Mucosa of rectum (tissue), 2 donors: Measurements from ENCODE around the gene CDC42BPA.

ENCODE experiments used
- H3K27ac ChIP-seq, 2 donors: one replicate each; pipeline ENCODE4 v1.7.0; 2013; ENCODE audit warnings: inconsistent platforms in 2 of 2, low read depth in 2 of 2, low read length in 2 of 2
- H3K27me3 ChIP-seq, 2 donors: one replicate each; pipeline ENCODE4 v1.7.0; 2013; ENCODE audit warnings: low read length in 2 of 2; ENCODE audit not compliant: control insufficient read depth in 2 of 2, insufficient read depth in 2 of 2
- H3K36me3 ChIP-seq, 2 donors: one replicate each; pipeline ENCODE4 v1.7.0; 2013; ENCODE audit warnings: low read length in 2 of 2; ENCODE audit not compliant: control insufficient read depth in 2 of 2, insufficient read depth in 2 of 2
- H3K4me1 ChIP-seq, 2 donors: one replicate each; pipeline ENCODE4 v1.7.0; 2013; ENCODE audit warnings: low read length in 2 of 2, mild to moderate bottlenecking in 1 of 2; ENCODE audit not compliant: control insufficient read depth in 2 of 2, insufficient read depth in 2 of 2
- H3K4me3 ChIP-seq, 2 donors: one replicate each; pipeline ENCODE4 v1.7.0; 2013; ENCODE audit warnings: low read length in 2 of 2
- H3K9ac ChIP-seq, 2 donors: one replicate each; pipeline ENCODE4 v1.7.0; 2013; ENCODE audit warnings: low read length in 2 of 2, low read depth in 1 of 2, mild to moderate bottlenecking in 1 of 2
- H3K9me3 ChIP-seq, 2 donors: one replicate each; pipeline ENCODE4 v1.7.0; 2013; ENCODE audit warnings: low read length in 2 of 2; ENCODE audit not compliant: control insufficient read depth in 2 of 2
- donor health status: healthy.
- donor health status: Normal muscosa, but diverticular disease.

Gene CDC42BPA

GRCh38 chr1:227335242-227336020 lies 17.1 kb upstream of the CDC42BPA start:
- no peak overlapping the region for H3K27ac ChIP-seq
- no peaks in the 10 kb centered on the region for H3K36me3 ChIP-seq
- no peaks in the 10 kb centered on the region for H3K27me3 ChIP-seq
- H3K4me3 ChIP-seq, result no peak overlapping the region
- H3K9me3 ChIP-seq, result no peaks in the 10 kb centered on the region
- peaks cover 0 to 2% of the 10 kb centered on the region in 2 donors for H3K4me1 ChIP-seq
- no peak overlapping the region for H3K9ac ChIP-seq

DNA sequence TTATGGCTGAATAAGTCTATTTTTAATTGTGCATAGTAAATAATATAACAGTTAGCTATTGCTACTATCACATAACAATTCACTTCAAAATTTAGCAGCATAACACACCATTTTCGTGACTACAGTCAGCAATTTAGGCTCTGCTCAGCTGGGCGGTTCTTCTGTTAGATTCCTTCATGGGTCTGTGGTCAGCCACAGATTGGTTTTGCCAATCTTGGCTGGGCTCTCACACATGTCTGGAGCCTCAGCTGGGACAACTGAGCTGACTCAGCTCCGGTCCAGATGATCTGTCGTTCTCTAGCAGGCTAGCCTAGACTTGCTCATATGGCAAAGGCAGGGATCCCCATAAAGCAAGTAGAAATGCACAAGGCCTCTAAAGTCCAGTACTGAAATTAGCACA lies 15.1 kb upstream of the CDC42BPA start:
- Histone ChIP-seq H3K27me3 (no peaks in the 10 kb centered on the region), H3K36me3 (no peaks in the 10 kb centered on the region), H3K9me3 (no peaks in the 10 kb centered on the region), H3K9ac (no peak overlapping the region), H3K27ac (no peak overlapping the region), H3K4me3 (no peak overlapping the region), H3K4me1 (peaks cover 0 to 2% of the 10 kb centered on the region in 2 donors)

GRCh38 chr1:227330279-227331076 lies 12.2 kb upstream of the CDC42BPA start:
- Histone ChIP-seq H3K36me3 (no peaks in the 10 kb centered on the region), H3K9me3 (no peaks in the 10 kb centered on the region), H3K4me3 (no peak overlapping the region), H3K27me3 (no peaks in the 10 kb centered on the region), H3K4me1 (peaks cover 0 to 2% of the 10 kb centered on the region in 2 donors), H3K27ac (no peak overlapping the region), H3K9ac (no peak overlapping the region)

DNA sequence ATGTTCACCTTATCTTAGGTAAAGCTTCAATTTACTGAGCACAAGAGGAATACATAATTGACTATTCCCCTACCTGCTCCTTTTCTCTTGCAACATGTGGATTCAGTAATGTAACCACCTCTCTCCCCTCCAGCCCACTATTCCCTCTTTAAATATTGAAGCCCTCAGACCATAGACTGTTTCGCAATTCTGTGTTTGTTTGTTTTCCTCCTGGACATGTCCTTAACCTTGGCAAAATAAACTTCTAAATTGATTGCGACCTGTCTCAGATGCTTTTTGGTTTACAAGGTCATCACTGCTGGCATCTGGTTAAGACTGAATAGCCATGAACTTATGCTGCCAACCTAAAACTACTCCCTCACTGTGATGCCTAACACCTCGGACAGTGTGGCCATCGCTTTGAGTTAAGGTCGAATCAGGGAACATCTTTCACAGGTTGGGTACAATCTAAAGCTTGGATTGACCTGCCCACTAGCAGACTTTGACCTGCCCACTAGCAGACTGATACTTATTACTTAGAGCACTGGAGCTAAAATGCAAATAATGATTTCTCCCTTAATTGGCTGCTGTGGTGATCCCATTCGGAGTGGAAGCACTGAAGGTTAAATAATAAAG lies 10.2 kb upstream of the CDC42BPA start:
- Histone ChIP-seq H3K36me3 (no peaks in the 10 kb centered on the region), H3K4me3 (no peak overlapping the region), H3K9ac (no peak overlapping the region)

DNA sequence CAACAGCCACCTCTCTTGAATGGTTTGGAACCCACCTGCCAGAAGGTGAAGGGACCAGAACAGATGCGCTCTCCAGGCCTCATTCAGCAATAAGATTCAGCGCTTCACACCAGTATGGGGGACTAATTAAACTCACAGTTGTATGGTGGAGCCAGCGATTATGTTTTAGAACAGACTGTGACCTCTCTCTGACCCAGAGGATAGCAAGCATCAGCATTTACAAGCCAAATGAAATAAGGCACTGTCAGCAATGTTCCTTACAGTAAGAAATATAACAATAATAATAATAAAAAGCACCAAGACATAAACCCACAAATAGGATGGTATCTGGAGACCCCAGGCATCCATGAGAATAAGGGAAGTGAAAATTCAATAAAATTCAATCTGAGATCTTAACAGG lies 6.9 kb upstream of the CDC42BPA start:
- Histone ChIP-seq H3K9me3 (peaks cover 0 to 3% of the 10 kb centered on the region in 2 donors), H3K4me3 (no peak overlapping the region), H3K4me1 (peaks cover 14 to 27% of the 10 kb centered on the region in 2 donors), H3K27me3 (no peaks in the 10 kb centered on the region), H3K27ac (no peak overlapping the region), H3K9ac (no peak overlapping the region), H3K36me3 (no peaks in the 10 kb centered on the region)

More for the DNA sequence above, 10.2 kb upstream of the CDC42BPA start:
- no peaks in the 10 kb centered on the region for H3K27me3 ChIP-seq
- H3K27ac ChIP-seq, result no peak overlapping the region
- H3K9me3 ChIP-seq, result peaks cover 0 to 3% of the 10 kb centered on the region in 2 donors
- peaks cover 6 to 8% of the 10 kb centered on the region in 2 donors for H3K4me1 ChIP-seq

DNA sequence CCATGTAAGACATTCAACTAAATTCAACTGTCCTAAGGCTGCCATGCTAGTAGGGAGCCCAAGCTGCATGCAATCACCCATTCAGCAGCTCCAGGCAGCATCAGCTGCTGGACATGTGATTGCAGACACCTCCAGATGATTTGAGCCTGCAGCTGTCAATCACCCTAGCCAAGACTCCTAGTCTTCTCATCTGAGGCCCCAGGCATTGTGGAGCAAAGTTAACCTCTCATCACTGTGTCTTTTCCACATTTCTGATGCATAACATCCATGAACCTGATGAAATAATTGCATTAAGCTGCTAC lies 5.6 kb upstream of the CDC42BPA start:
- peaks cover 0 to 3% of the 10 kb centered on the region in 2 donors for H3K9me3 ChIP-seq
- no peak overlapping the region for H3K9ac ChIP-seq
- H3K27me3 ChIP-seq, result no peaks in the 10 kb centered on the region
- H3K27ac ChIP-seq, result peak overlapping the region; percentile 87 to 88
- no peaks in the 10 kb centered on the region for H3K36me3 ChIP-seq
- peaks cover 18 to 31% of the 10 kb centered on the region in 2 donors for H3K4me1 ChIP-seq
- peak overlapping the region in 1 of 2 donors; percentile 50 for H3K4me3 ChIP-seq

DNA sequence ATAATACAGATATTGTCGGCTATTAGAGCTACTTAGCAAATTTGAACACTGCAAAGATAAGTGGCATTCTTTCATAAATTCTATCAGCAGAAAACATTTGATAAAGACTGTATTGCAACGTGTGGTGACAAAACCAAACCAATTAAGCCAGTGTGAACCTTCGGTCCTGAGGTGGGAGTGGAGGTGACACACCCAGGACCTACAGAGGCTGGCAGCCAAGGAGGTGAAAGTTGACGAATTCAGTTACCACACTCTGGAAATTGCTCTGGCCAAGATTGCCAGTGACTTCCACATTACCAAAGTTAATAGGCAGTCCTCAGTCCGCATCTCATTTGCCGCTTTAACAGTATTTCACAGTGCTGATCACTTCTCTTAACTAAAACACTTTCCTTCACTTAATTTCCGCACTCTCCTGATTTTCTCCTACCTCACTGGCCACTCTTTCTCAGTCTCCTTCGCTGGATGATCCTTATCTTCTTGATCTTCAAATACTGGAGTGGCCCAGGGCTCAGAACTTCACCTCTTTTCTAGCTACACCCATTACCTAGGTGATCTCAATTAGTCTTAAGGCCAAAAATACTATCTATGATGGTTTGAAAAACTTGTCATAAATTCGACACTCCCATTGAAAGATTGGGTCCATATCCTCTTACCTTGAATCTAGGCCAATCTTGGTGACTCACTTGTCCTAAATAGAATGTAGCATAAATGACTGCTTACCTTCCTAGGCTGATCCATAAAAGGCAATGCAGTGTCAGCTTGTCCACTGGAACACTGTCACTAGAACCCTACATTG lies 5.1 kb upstream of the CDC42BPA start:
- H3K27ac ChIP-seq, result peak overlapping the region; percentile 87 to 88
- H3K4me1 ChIP-seq, result peaks cover 20 to 31% of the 10 kb centered on the region in 2 donors
- no peaks in the 10 kb centered on the region for H3K27me3 ChIP-seq
- peak overlapping the region in 1 of 2 donors; percentile 34 for H3K9ac ChIP-seq
- peak overlapping the region in 1 of 2 donors; percentile 50 for H3K4me3 ChIP-seq
- no peaks in the 10 kb centered on the region for H3K36me3 ChIP-seq
- peaks cover 0 to 3% of the 10 kb centered on the region in 2 donors for H3K9me3 ChIP-seq

DNA sequence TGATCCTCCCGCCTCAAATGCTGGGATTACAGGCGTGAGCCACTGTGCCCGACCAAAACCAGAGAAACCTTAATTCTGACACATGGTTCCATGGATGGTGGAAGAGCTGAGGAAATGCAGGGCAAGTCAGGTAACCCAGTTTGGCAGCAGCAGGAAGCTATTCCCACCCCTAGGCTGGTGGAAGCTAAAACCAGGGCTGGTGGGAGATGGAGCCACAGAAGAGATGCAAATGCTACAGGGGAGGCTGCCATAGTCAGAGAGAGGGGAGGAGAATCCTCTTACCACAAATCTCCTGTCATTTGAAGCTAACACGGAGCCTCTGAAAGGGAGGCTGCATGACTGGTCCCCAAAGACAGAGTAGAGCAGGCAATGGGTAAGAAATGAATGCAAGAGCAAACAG lies 4.1 kb upstream of the CDC42BPA start:
- Histone ChIP-seq H3K4me3 (peak overlapping the region in 1 of 2 donors; percentile 5), H3K27ac (peak overlapping the region; percentile 87 to 88)

DNA sequence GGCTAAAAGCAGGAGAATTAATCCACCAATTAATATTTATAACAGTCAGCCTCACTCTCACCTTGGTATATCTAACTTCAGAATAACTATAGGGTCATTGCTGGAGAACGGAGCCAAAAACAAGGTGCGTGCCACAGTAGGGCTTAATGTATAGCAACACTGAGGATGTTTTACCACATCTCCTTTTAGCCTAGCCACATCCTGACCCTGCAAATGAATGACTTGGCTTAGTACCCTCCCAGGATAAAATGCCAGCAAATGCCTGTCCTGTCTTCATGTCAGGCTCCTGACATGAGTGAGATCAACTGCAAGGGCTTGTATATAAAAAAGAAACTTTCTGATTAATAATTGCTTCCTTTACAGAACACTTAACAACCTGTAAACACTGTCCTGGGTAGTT lies 2.7 kb upstream of the CDC42BPA start:
- Histone ChIP-seq H3K27ac (peak overlapping the region in 1 of 2 donors; percentile 12), H3K4me3 (no peak overlapping the region), H3K27me3 (no peaks in the 10 kb centered on the region), H3K9ac (peak overlapping the region in 1 of 2 donors; percentile 15), H3K36me3 (no peaks in the 10 kb centered on the region), H3K4me1 (peaks cover 20 to 31% of the 10 kb centered on the region in 2 donors), H3K9me3 (peaks cover 0 to 3% of the 10 kb centered on the region in 2 donors)

More for the DNA sequence above, 4.1 kb upstream of the CDC42BPA start:
- no peaks in the 10 kb centered on the region for H3K27me3 ChIP-seq
- H3K9me3 ChIP-seq, result peaks cover 0 to 3% of the 10 kb centered on the region in 2 donors
- H3K9ac ChIP-seq, result no peak overlapping the region
- H3K4me1 ChIP-seq, result peaks cover 20 to 31% of the 10 kb centered on the region in 2 donors
- no peaks in the 10 kb centered on the region for H3K36me3 ChIP-seq
